HG02943 (cell line): Measurements from ENCODE around the gene GAS2L3.
A peak's percentile ranks its signal among the peaks of the same experiment; 100 is the strongest.

Experiments used
- ATAC-seq: cut with Tn5 transposase; IDR thresholded peaks from one replicate; pipeline ENCODE4 v1.9.1; 2021; ENCODE audit warnings: mild to moderate bottlenecking, low read depth, moderate library complexity; ENCODE audit not compliant: unreplicated experiment

The GAS2L3 gene

GRCh38 chr12:100656141-100656540 lies 82.7 kb downstream of the GAS2L3 start:
- no peak for ATAC-seq

- no peak for ATAC-seq
Measured at GRCh38 chr12:100656856-100657255, 83.4 kb downstream of the GAS2L3 start.

- no peak for ATAC-seq
Measured at GRCh38 chr12:100661300-100661951, 87.9 kb downstream of the GAS2L3 start.

- no peak for ATAC-seq
Measured at GRCh38 chr12:100666588-100666987, 93.1 kb downstream of the GAS2L3 start.

- ATAC-seq, result peak; percentile 69
Measured at GRCh38 chr12:100668945-100669536, 95.6 kb downstream of the GAS2L3 start.

GRCh38 chr12:100669922-100670321 lies 96.4 kb downstream of the GAS2L3 start:
- ATAC-seq, result no peak

GRCh38 chr12:100671396-100672074 lies 98.1 kb downstream of the GAS2L3 start:
- no peak for ATAC-seq

GRCh38 chr12:100672075-100672592 lies 98.7 kb downstream of the GAS2L3 start:
- ATAC-seq, result no peak

- no peak for ATAC-seq
Measured at GRCh38 chr12:100674036-100674888, 100.8 kb downstream of the GAS2L3 start.
